Cardiac muscle cell (in vitro differentiated cells and primary cell): ENCODE results near the gene MESP1. TPM values are rescaled to one million over a fixed set of nuclear protein-coding genes. Genes with fewer than 3 reads are reported as not detected.

Experiments
- DNase-seq, 2 donors: peaks; one replicate each; pipeline versions ENCODE4 v3.0.0 to v3.0.0-alpha.2; 2010 to 2017; ENCODE audit warnings: low read depth in 1 of 2, low spot score in 1 of 2
- H3K27ac ChIP-seq: fragments of 200-600 bp; sonication (generic); 2 replicates; pipeline ENCODE4 v1.5.1; 2016
- H3K27me3 ChIP-seq: fragments of 200-600 bp; sonication (generic); 2 replicates; pipeline ENCODE4 v1.6.0; 2016; ENCODE audit warnings: control low read depth
- H3K36me3 ChIP-seq: fragments of 200-600 bp; sonication (generic); 2 replicates; pipeline ENCODE4 v1.5.1; 2016; ENCODE audit warnings: control low read depth
- H3K4me1 ChIP-seq: fragments of 200-600 bp; sonication (generic); 2 replicates; pipeline ENCODE4 v1.8.1; 2017; ENCODE audit warnings: low read depth, mild to moderate bottlenecking, mixed run types
- H3K4me3 ChIP-seq: fragments of 200-600 bp; sonication (generic); 2 replicates; pipeline ENCODE4 v1.5.1; 2016; ENCODE audit warnings: mild to moderate bottlenecking
- H3K9me3 ChIP-seq: fragments of 200-600 bp; sonication (generic); 2 replicates; pipeline ENCODE4 v1.5.1; 2017; ENCODE audit warnings: low read depth, mild to moderate bottlenecking, control low read depth
- polyA plus RNA-seq: library from polyadenylated mRNA; unstranded; fragments of >200 nt; fragmentation: Nextera tagmentation; extraction: Ambion mirVana; gene quantifications from 2 replicates; pipeline ENCODE4 v1.2.1, GENCODE V29; 2016
- total RNA-seq: library from RNA; depleted of rRNA; stranded (reverse); fragments of >200 nt; gene quantifications from 2 replicates; pipeline ENCODE4 v1.2.3, GENCODE V29; 2016
- TF ChIP-seq, protein P1 (sequence below): IDR thresholded peaks from 2 replicates; pipeline ENCODE4 v1.5.1; 2012; ENCODE audit warnings: low read depth, mild to moderate bottlenecking, low read length

The MESP1 gene
- total and polyA plus RNA-seq, 2 experiments from 2014 or later: 5.3 to 9.9 TPM

DNA sequence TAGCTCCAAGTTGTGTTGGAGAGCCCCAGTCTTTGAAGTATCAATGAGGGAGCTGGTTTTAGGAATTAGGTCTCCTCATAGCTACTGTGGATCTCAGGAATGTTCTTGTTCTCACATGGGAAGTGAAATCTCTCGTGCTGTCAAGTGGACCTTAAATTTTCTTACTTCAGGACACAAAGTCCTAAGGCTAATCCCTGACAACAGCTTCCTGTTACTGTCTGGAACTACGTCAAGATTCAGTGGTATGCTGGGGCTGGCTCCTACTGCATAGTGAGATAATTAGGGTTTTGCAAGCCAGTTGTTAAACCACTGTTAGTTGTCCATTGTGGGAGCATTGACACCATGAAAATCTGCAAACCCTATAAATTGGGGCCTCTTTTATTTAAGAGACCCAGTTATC lies 22.8 kb downstream of the MESP1 start:
- no peaks in the 10 kb centered on the region for H3K9me3 ChIP-seq
- H3K4me1 ChIP-seq: no peaks in the 10 kb centered on the region
- TF ChIP-seq, protein P1, sequence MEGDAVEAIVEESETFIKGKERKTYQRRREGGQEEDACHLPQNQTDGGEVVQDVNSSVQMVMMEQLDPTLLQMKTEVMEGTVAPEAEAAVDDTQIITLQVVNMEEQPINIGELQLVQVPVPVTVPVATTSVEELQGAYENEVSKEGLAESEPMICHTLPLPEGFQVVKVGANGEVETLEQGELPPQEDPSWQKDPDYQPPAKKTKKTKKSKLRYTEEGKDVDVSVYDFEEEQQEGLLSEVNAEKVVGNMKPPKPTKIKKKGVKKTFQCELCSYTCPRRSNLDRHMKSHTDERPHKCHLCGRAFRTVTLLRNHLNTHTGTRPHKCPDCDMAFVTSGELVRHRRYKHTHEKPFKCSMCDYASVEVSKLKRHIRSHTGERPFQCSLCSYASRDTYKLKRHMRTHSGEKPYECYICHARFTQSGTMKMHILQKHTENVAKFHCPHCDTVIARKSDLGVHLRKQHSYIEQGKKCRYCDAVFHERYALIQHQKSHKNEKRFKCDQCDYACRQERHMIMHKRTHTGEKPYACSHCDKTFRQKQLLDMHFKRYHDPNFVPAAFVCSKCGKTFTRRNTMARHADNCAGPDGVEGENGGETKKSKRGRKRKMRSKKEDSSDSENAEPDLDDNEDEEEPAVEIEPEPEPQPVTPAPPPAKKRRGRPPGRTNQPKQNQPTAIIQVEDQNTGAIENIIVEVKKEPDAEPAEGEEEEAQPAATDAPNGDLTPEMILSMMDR: no peak
- H3K27ac ChIP-seq: no peak overlapping the region
- peak in 1 of 2 donors; percentile 97 for DNase-seq
- no peaks in the 10 kb centered on the region for H3K27me3 ChIP-seq
- H3K4me3 ChIP-seq: no peak overlapping the region
- no peaks in the 10 kb centered on the region for H3K36me3 ChIP-seq

DNA sequence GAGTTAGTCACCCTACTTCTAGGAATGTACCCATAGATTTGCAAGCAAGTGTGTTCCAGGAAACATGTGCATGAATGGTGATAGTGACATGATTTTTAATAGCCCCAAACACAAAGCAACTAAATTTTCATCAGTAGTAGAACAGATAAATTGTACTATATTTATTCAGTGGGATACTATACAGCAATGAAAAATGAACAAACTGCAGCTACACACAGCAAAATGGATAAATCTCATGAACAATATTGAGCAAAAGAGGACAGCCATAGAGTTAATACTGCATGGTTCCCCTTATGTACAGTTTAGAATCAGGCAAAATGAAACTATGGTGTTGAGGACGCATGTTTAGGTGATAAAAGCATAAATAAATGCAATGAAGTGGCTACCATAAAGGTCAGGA lies 26.0 kb downstream of the MESP1 start:
- Histone ChIP-seq H3K36me3 (no peaks in the 10 kb centered on the region), H3K4me1 (no peaks in the 10 kb centered on the region), H3K27me3 (no peaks in the 10 kb centered on the region), H3K27ac (no peak overlapping the region), H3K9me3 (no peaks in the 10 kb centered on the region), H3K4me3 (no peak overlapping the region)
- DNase-seq: no peak
- TF ChIP-seq, protein P1: no peak

DNA sequence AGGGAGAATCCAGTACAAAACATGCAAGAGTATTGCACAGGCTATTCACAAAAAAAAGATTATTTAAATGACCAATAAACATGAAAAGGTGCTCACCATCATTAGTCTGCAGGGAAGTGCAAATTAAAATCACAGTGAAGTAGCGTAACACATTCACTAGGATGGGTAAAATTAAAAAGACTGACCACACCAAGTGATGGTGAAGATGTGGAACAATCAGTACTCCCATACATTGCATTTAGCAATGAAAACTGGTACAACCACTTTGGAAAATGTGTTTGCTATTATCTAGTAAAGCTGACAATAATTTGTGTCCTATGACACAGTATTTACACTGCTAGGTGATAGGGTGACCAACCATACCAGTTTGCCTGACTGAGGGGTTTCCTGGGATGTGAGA lies 26.4 kb downstream of the MESP1 start:
- Histone ChIP-seq H3K27me3 (no peaks in the 10 kb centered on the region), H3K4me1 (no peaks in the 10 kb centered on the region), H3K36me3 (no peaks in the 10 kb centered on the region), H3K4me3 (no peak overlapping the region), H3K9me3 (no peaks in the 10 kb centered on the region), H3K27ac (no peak overlapping the region)
- TF ChIP-seq, protein P1: no peak
- DNase-seq: no peak

DNA sequence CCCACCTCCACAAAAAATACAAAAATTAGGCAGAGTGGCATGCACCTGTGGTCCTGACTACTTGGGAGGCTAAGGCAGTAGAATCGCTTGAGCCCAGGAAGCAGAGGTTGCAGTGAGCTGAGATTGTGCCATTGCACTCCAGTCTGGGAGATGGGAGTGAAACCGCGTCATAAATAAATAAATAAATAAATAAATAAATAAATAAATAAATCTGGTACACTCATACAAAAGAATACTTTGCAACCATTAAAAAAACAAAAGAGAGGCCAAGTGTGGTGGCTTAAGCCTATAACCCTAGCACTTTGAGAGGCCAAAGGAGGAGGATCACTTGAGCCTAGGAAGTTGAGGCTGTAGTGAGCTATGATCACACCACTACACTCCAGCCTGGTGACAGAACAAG lies 28.0 kb downstream of the MESP1 start:
- no peak for DNase-seq
- Histone ChIP-seq H3K4me3 (no peak overlapping the region), H3K27ac (no peak overlapping the region), H3K4me1 (no peaks in the 10 kb centered on the region), H3K36me3 (no peaks in the 10 kb centered on the region), H3K9me3 (no peaks in the 10 kb centered on the region), H3K27me3 (no peaks in the 10 kb centered on the region)
- TF ChIP-seq, protein P1: no peak

DNA sequence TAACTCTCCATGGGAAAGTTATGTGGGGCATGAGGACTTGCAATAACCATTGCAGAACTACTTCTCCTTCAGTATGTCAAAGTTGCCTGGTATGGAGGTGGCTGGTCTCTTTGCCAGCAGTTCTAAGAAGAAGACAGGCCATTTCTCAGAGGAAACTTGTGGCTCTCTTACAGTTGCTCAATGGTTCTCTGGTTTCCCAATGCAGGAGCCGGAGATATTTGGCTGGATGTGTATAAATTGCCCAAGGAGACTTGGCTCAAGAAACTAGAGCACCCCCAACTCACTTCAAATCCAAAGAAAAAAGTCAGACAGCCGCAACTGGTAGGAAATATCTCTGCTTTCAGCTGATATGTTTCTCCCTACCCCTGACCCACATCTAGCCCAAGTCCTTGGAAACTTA lies 36.3 kb downstream of the MESP1 start:
- H3K9me3 ChIP-seq: no peaks in the 10 kb centered on the region
- peak in 1 of 2 donors; percentile 86 for DNase-seq
- TF ChIP-seq, protein P1: no peak
- H3K27ac ChIP-seq: no peak overlapping the region
- no peak overlapping the region for H3K4me3 ChIP-seq
- H3K36me3 ChIP-seq: no peaks in the 10 kb centered on the region
- H3K27me3 ChIP-seq: no peaks in the 10 kb centered on the region
- H3K4me1 ChIP-seq: no peaks in the 10 kb centered on the region

DNA sequence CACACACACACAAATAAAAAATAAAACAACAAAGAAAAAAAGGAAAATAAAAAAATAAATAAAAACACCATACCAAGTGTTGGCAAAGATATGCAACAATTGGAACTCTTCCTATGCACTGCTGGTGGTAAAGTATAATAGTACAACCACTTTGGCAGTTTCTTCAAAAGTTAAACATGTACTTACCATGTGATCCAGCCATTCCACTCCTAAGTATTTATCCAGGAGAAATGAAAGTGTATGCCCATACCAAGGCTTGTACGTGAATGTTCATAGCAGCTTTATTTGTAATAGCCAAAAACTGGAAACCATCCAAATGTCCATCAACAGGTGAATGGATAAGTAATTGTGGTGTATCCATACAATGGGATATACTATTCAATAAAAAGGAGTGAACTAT lies 43.5 kb downstream of the MESP1 start:
- no peak for DNase-seq
- Histone ChIP-seq H3K27ac (no peak overlapping the region), H3K4me1 (no peaks in the 10 kb centered on the region), H3K27me3 (no peaks in the 10 kb centered on the region), H3K4me3 (no peak overlapping the region), H3K9me3 (no peaks in the 10 kb centered on the region), H3K36me3 (no peaks in the 10 kb centered on the region)
- TF ChIP-seq, protein P1: no peak
